ENCODE results near the gene CDH13.

GRCh38 chr16:82971126-82971525 is 344.4 kb downstream of the CDH13 start:
- TF ChIP-seq CREB5 (CRISPR knock-in tag; IDR thresholded peaks at IDR 0.05; ENCODE audit: low read depth): no peak
- no peak for TF ChIP-seq ZFP3 (CRISPR knock-in tag; IDR thresholded peaks at IDR 0.05)
- no peak for TF ChIP-seq TCF4 (CRISPR knock-in tag; IDR thresholded peaks at IDR 0.05; ENCODE audit: borderline replicate concordance)
- TF ChIP-seq GLIS3 (CRISPR knock-in tag; IDR thresholded peaks at IDR 0.05): no peak
- TF ChIP-seq SNAI2 (CRISPR knock-in tag; IDR thresholded peaks at IDR 0.05): no peak

Data from SK-N-SH treated with all-trans-retinoic acid at 6 μM for 48 hours (cell line).